ENCODE results near the gene ANKRD33B.
"Not testable (repeated sequence)": the region's sequence is repeated elsewhere in the genome, so short reads cannot be mapped to it uniquely, and the experiment has no call there.

The ANKRD33B gene

GRCh38 chr5:10635257-10635866 lies 71.5 kb downstream of the ANKRD33B start:
- DNase-seq (ENCODE audit: low read depth, low spot score): no peak

GRCh38 chr5:10635867-10636350 lies 72.0 kb downstream of the ANKRD33B start:
- DNase-seq (ENCODE audit: low read depth, low spot score): no peak

- no peak for DNase-seq (ENCODE audit: low read depth, low spot score)
These were observed 72.7 kb downstream of the ANKRD33B start for GRCh38 chr5:10636363-10637142.

- no peak for DNase-seq (ENCODE audit: low read depth, low spot score)
These were observed 74.1 kb downstream of the ANKRD33B start for GRCh38 chr5:10637944-10638343.

GRCh38 chr5:10638723-10639122 lies 74.9 kb downstream of the ANKRD33B start:
- not testable (repeated sequence) for DNase-seq (ENCODE audit: low read depth, low spot score)

- DNase-seq (ENCODE audit: low read depth, low spot score): no peak
These were observed 76.0 kb downstream of the ANKRD33B start for GRCh38 chr5:10639846-10640368.

GRCh38 chr5:10642367-10642766 lies 78.5 kb downstream of the ANKRD33B start:
- no peak for DNase-seq (ENCODE audit: low read depth, low spot score)

- no peak for DNase-seq (ENCODE audit: low read depth, low spot score)
These were observed 80.3 kb downstream of the ANKRD33B start for GRCh38 chr5:10644192-10644591.

- DNase-seq (ENCODE audit: low read depth, low spot score): no peak
These were observed 81.3 kb downstream of the ANKRD33B start for GRCh38 chr5:10645146-10645545.

- no peak for DNase-seq (ENCODE audit: low read depth, low spot score)
These were observed 81.8 kb downstream of the ANKRD33B start for GRCh38 chr5:10645671-10646070.

GRCh38 chr5:10647640-10648039 lies 83.8 kb downstream of the ANKRD33B start:
- no peak for DNase-seq (ENCODE audit: low read depth, low spot score)

GRCh38 chr5:10648806-10649665 lies 85.2 kb downstream of the ANKRD33B start:
- no peak for DNase-seq (ENCODE audit: low read depth, low spot score)

GRCh38 chr5:10649666-10650380 lies 86.0 kb downstream of the ANKRD33B start:
- no peak for DNase-seq (ENCODE audit: low read depth, low spot score)

- no peak for DNase-seq (ENCODE audit: low read depth, low spot score)
These were observed 88.3 kb downstream of the ANKRD33B start for GRCh38 chr5:10652151-10652550.

- no peak for DNase-seq (ENCODE audit: low read depth, low spot score)
These were observed 88.7 kb downstream of the ANKRD33B start for GRCh38 chr5:10652606-10653005.

- no peak for DNase-seq (ENCODE audit: low read depth, low spot score)
These were observed 89.2 kb downstream of the ANKRD33B start for GRCh38 chr5:10653043-10653442.

GRCh38 chr5:10653751-10654400 lies 90.0 kb downstream of the ANKRD33B start:
- no peak for DNase-seq (ENCODE audit: low read depth, low spot score)

- DNase-seq (ENCODE audit: low read depth, low spot score): no peak
These were observed 90.7 kb downstream of the ANKRD33B start for GRCh38 chr5:10654566-10654965.

GRCh38 chr5:10655161-10655971 lies 91.5 kb downstream of the ANKRD33B start:
- no peak for DNase-seq (ENCODE audit: low read depth, low spot score)

All from smooth muscle cell of the brain vasculature (primary cell).